Tibial artery (tissue), 4 donors: Measurements from ENCODE around the gene FBH1.
"Not testable (repeated sequence)": the region's sequence is repeated elsewhere in the genome, so short reads cannot be mapped to it uniquely, and the experiment has no call there.

Experiments
- DNase-seq, 2 donors: peaks; one replicate each; pipeline ENCODE4 v3.0.0-alpha.2; 2019
- H3K27ac ChIP-seq, 2 donors: fragments of 200-600 bp; sonication (generic) in 1 of 2; 1 replicate in 1 of 2; 2 replicates in 1 of 2; pipeline ENCODE4 v1.5.1; 2018 to 2019; ENCODE audit warnings: mild to moderate bottlenecking in 1 of 2
- H3K27me3 ChIP-seq, 2 donors: fragments of 200-600 bp; sonication (generic) in 1 of 2; one replicate each; pipeline versions ENCODE4 v1.5.1 to v1.6.0; 2016 to 2019
- H3K36me3 ChIP-seq, 3 donors: fragments of 200-600 bp; sonication (generic) in 2 of 3; one replicate each; pipeline ENCODE4 v1.5.1; 2016 to 2019; ENCODE audit warnings: mild to moderate bottlenecking in 2 of 3
- H3K4me1 ChIP-seq, 4 donors: fragments of 200-600 bp; sonication (generic) in 2 of 4; 1 replicate in 3 of 4; 2 replicates in 1 of 4; pipeline ENCODE4 v1.5.1; 2016 to 2019
- H3K4me3 ChIP-seq, 2 donors: fragments of 200-600 bp; sonication (generic) in 1 of 2; 1 replicate in 1 of 2; 2 replicates in 1 of 2; pipeline ENCODE4 v1.5.1; 2018 to 2019; ENCODE audit warnings: mild to moderate bottlenecking in 2 of 2
- H3K9me3 ChIP-seq, 3 donors: fragments of 200-600 bp; sonication (generic) in 1 of 3; one replicate each; pipeline ENCODE4 v1.5.1; 2016 to 2019
- intact Hi-C: fragments of 100-400 bp; cut with DNase I; formaldehyde crosslinking; loops from one replicate; pipeline ENCODE4 v1.15.0; 2023; ENCODE audit warnings: low total_unique reads
- TF ChIP-seq, protein P1 (sequence below), 2 experiments: fragments of 200-600 bp in 1 of 2; fragments of 450-650 bp in 1 of 2; IDR thresholded peaks; one replicate each; pipeline ENCODE4 v1.5.1; 2017 to 2019; ENCODE audit warnings: antibody characterized with exemption in 2 of 2, mild to moderate bottlenecking in 1 of 2, moderate library complexity in 1 of 2

The FBH1 gene

GRCh38 chr10:5860066-5860465 lies 30.0 kb upstream of the FBH1 start:
- Histone ChIP-seq H3K4me1 (no peaks in the 10 kb centered on the region), H3K27me3 (no peaks in the 10 kb centered on the region), H3K27ac (no peak overlapping the region), H3K9me3 (no peaks in the 10 kb centered on the region), H3K4me3 (no peak overlapping the region), H3K36me3 (peaks cover 0 to 6% (median 0%) of the 10 kb centered on the region in 3 donors)
- intact Hi-C loops, result no loop called here
- TF ChIP-seq, protein P1, sequence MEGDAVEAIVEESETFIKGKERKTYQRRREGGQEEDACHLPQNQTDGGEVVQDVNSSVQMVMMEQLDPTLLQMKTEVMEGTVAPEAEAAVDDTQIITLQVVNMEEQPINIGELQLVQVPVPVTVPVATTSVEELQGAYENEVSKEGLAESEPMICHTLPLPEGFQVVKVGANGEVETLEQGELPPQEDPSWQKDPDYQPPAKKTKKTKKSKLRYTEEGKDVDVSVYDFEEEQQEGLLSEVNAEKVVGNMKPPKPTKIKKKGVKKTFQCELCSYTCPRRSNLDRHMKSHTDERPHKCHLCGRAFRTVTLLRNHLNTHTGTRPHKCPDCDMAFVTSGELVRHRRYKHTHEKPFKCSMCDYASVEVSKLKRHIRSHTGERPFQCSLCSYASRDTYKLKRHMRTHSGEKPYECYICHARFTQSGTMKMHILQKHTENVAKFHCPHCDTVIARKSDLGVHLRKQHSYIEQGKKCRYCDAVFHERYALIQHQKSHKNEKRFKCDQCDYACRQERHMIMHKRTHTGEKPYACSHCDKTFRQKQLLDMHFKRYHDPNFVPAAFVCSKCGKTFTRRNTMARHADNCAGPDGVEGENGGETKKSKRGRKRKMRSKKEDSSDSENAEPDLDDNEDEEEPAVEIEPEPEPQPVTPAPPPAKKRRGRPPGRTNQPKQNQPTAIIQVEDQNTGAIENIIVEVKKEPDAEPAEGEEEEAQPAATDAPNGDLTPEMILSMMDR (IDR thresholded peaks at IDR 0.05), result no peak
- no peak for DNase-seq

- Histone ChIP-seq H3K4me1 (no peaks in the 10 kb centered on the region), H3K4me3 (no peak overlapping the region), H3K9me3 (no peaks in the 10 kb centered on the region), H3K27me3 (no peaks in the 10 kb centered on the region), H3K36me3 (peaks cover 0 to 6% (median 0%) of the 10 kb centered on the region in 3 donors), H3K27ac (no peak overlapping the region)
- no peak for DNase-seq
- intact Hi-C loops, result no loop called here
- TF ChIP-seq, protein P1 (IDR thresholded peaks at IDR 0.05), result no peak
Observed at GRCh38 chr10:5862360-5862961, 27.6 kb upstream of the FBH1 start.

GRCh38 chr10:5862981-5863685 lies 26.9 kb upstream of the FBH1 start:
- H3K27ac ChIP-seq, result not testable (repeated sequence)

DNA sequence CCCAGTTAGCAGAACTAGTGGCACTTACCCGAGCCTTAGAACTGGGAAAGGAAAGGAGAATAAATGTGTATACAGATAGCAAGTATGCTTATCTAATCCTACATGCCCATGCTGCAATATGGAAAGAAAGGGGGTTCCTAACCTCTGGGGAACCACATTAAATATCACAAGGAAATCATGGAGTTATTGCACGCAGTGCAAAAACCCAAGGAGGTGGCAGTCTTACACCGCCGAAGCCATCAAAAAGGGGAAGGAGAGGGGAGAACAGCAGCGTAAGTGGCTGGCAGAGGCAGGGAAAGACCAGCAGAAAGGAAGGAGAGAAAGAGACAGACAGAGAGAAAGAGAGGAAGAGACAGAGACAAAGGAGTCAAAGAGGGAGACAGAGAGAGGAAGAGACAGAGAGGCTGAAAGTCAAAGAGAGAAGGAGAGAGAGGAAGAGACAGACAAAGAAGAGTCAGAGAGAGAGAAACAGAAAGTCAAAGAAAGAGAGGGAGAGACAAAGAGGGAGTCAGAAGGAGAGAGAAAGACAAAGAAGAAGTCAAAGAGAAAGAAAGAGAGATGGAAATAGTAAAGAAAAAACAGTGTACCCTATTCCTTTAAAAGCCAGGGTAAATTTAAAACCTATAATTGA lies 23.5 kb upstream of the FBH1 start:
- H3K9me3 ChIP-seq, H3K4me1 ChIP-seq, H3K4me3 ChIP-seq, H3K36me3 ChIP-seq, intact Hi-C loops, H3K27ac ChIP-seq, H3K27me3 ChIP-seq, DNase-seq: not testable (repeated sequence)

More at GRCh38 chr10:5862981-5863685, 26.9 kb upstream of the FBH1 start:
- H3K27me3 ChIP-seq, H3K9me3 ChIP-seq, H3K4me1 ChIP-seq, intact Hi-C loops, H3K4me3 ChIP-seq, H3K36me3 ChIP-seq, DNase-seq: not testable (repeated sequence)

DNA sequence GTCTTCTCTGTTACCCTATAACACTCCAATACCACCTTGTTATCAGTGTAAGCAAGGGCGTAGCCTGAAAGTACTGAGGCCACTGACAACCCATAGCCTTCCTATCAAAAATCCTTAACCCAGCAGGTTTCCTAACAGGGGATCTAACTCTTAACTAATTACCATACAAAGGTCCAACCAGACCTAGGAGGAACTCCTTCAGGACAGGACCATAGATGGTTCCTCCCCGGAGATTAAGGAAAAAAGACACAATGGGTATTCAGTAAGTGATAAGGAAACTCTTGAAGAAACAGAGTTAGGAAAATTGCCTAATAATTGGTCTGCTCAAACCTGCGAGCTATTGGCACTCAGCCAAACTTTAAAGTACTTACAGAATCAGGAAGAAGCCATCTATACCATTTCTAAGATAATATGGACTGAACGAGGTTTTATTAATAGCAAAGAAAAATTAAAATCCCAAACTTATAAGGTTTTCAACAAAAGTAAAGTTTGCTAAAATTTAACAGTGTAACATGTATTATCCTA lies 22.9 kb upstream of the FBH1 start:
- intact Hi-C loops, H3K9me3 ChIP-seq, H3K4me1 ChIP-seq, H3K27ac ChIP-seq, H3K36me3 ChIP-seq, DNase-seq, H3K4me3 ChIP-seq, H3K27me3 ChIP-seq: not testable (repeated sequence)

- H3K27me3 ChIP-seq, H3K4me1 ChIP-seq, DNase-seq, intact Hi-C loops, H3K27ac ChIP-seq, H3K9me3 ChIP-seq, H3K4me3 ChIP-seq, H3K36me3 ChIP-seq: not testable (repeated sequence)
Observed at GRCh38 chr10:5868383-5868782, 21.7 kb upstream of the FBH1 start.

GRCh38 chr10:5869156-5869555 lies 20.9 kb upstream of the FBH1 start:
- TF ChIP-seq, protein P1 (IDR thresholded peaks at IDR 0.05), result no peak
- peaks cover 0 to 7% (median under 1%) of the 10 kb centered on the region in 3 donors for H3K36me3 ChIP-seq
- intact Hi-C loops, result no loop called here

More at GRCh38 chr10:5869156-5869555, 20.9 kb upstream of the FBH1 start:
- Histone ChIP-seq H3K27ac (no peak overlapping the region), H3K27me3 (no peaks in the 10 kb centered on the region), H3K4me1 (no peaks in the 10 kb centered on the region), H3K4me3 (no peak overlapping the region), H3K9me3 (no peaks in the 10 kb centered on the region)
- no peak for DNase-seq
